Mucosa of rectum (tissue), 2 donors: ENCODE measurements around the gene RTN4RL2.
A peak's percentile ranks its signal among the peaks of the same experiment; 100 is the strongest.

Source experiments
- H3K27ac ChIP-seq, 2 donors: one replicate each; pipeline ENCODE4 v1.7.0; 2013; ENCODE audit warnings: inconsistent platforms in 2 of 2, low read depth in 2 of 2, low read length in 2 of 2
- H3K27me3 ChIP-seq, 2 donors: one replicate each; pipeline ENCODE4 v1.7.0; 2013; ENCODE audit warnings: low read length in 2 of 2; ENCODE audit not compliant: control insufficient read depth in 2 of 2, insufficient read depth in 2 of 2
- H3K36me3 ChIP-seq, 2 donors: one replicate each; pipeline ENCODE4 v1.7.0; 2013; ENCODE audit warnings: low read length in 2 of 2; ENCODE audit not compliant: control insufficient read depth in 2 of 2, insufficient read depth in 2 of 2
- H3K4me1 ChIP-seq, 2 donors: one replicate each; pipeline ENCODE4 v1.7.0; 2013; ENCODE audit warnings: low read length in 2 of 2, mild to moderate bottlenecking in 1 of 2; ENCODE audit not compliant: control insufficient read depth in 2 of 2, insufficient read depth in 2 of 2
- H3K4me3 ChIP-seq, 2 donors: one replicate each; pipeline ENCODE4 v1.7.0; 2013; ENCODE audit warnings: low read length in 2 of 2
- H3K9ac ChIP-seq, 2 donors: one replicate each; pipeline ENCODE4 v1.7.0; 2013; ENCODE audit warnings: low read length in 2 of 2, low read depth in 1 of 2, mild to moderate bottlenecking in 1 of 2
- H3K9me3 ChIP-seq, 2 donors: one replicate each; pipeline ENCODE4 v1.7.0; 2013; ENCODE audit warnings: low read length in 2 of 2; ENCODE audit not compliant: control insufficient read depth in 2 of 2
- donor health status: healthy.
- donor health status: Normal muscosa, but diverticular disease.

Gene RTN4RL2

GRCh38 chr11:57511741-57512430, 51.6 kb downstream of the RTN4RL2 start:
- H3K27ac ChIP-seq, result no peak overlapping the region
- no peaks in the 10 kb centered on the region for H3K36me3 ChIP-seq

GRCh38 chr11:57512646-57513451, 52.5 kb downstream of the RTN4RL2 start:
- H3K9ac ChIP-seq, result no peak overlapping the region
- peaks cover 6% of the 10 kb centered on the region in 2 donors for H3K4me1 ChIP-seq
- no peaks in the 10 kb centered on the region for H3K9me3 ChIP-seq
- H3K36me3 ChIP-seq, result no peaks in the 10 kb centered on the region
- no peaks in the 10 kb centered on the region for H3K27me3 ChIP-seq
- no peak overlapping the region for H3K27ac ChIP-seq
- H3K4me3 ChIP-seq, result no peak overlapping the region

More at GRCh38 chr11:57511741-57512430, 51.6 kb downstream of the RTN4RL2 start:
- Histone ChIP-seq H3K27me3 (no peaks in the 10 kb centered on the region), H3K9ac (no peak overlapping the region), H3K9me3 (no peaks in the 10 kb centered on the region), H3K4me1 (peaks cover 6% of the 10 kb centered on the region in 2 donors), H3K4me3 (no peak overlapping the region)

- Histone ChIP-seq H3K4me1 (peaks cover 6% of the 10 kb centered on the region in 2 donors), H3K27me3 (no peaks in the 10 kb centered on the region), H3K4me3 (no peak overlapping the region), H3K9ac (no peak overlapping the region), H3K36me3 (no peaks in the 10 kb centered on the region), H3K9me3 (no peaks in the 10 kb centered on the region), H3K27ac (no peak overlapping the region)
These were observed 53.1 kb downstream of the RTN4RL2 start for GRCh38 chr11:57513452-57513795.

- H3K36me3 ChIP-seq, result no peaks in the 10 kb centered on the region
- peak overlapping the region; percentile 76 to 87 for H3K4me3 ChIP-seq
- H3K27ac ChIP-seq, result no peak overlapping the region
- peaks cover 6% of the 10 kb centered on the region in 2 donors for H3K4me1 ChIP-seq
- peak overlapping the region; percentile 60 to 71 for H3K9ac ChIP-seq
- H3K27me3 ChIP-seq, result no peaks in the 10 kb centered on the region
- H3K9me3 ChIP-seq, result no peaks in the 10 kb centered on the region
These were observed 53.7 kb downstream of the RTN4RL2 start for GRCh38 chr11:57513911-57514537.

- peak overlapping the region; percentile 60 to 71 for H3K9ac ChIP-seq
- H3K4me3 ChIP-seq, result peak overlapping the region; percentile 76 to 87
- peaks cover 6% of the 10 kb centered on the region in 2 donors for H3K4me1 ChIP-seq
- H3K27me3 ChIP-seq, result no peaks in the 10 kb centered on the region
- H3K9me3 ChIP-seq, result no peaks in the 10 kb centered on the region
- H3K27ac ChIP-seq, result no peak overlapping the region
- no peaks in the 10 kb centered on the region for H3K36me3 ChIP-seq
These were observed 54.4 kb downstream of the RTN4RL2 start for GRCh38 chr11:57514538-57515331.

- Histone ChIP-seq H3K27ac (no peak within 1 kb of the TSS), H3K4me3 (peak within 1 kb of the TSS; percentile 76 to 87), H3K36me3 (no peaks in the 10 kb centered on the region), H3K4me1 (peaks cover 6% of the 10 kb centered on the region in 2 donors), H3K27me3 (no peaks in the 10 kb centered on the region), H3K9me3 (no peaks in the 10 kb centered on the region), H3K9ac (peak within 1 kb of the TSS; percentile 60 to 71)
These were observed 55.2 kb downstream of the RTN4RL2 start, which contains the start of gene SLC43A1 for GRCh38 chr11:57515332-57516060. Gene SLC43A1, minus strand, starts transcription at chr11:57515702. Its CDS starts 1,591 bp downstream, at chr11:57514111.

- no peaks in the 10 kb centered on the region for H3K36me3 ChIP-seq
- peak overlapping the region; percentile 76 to 87 for H3K4me3 ChIP-seq
- peaks cover 6% of the 10 kb centered on the region in 2 donors for H3K4me1 ChIP-seq
- no peaks in the 10 kb centered on the region for H3K9me3 ChIP-seq
- no peak overlapping the region for H3K27ac ChIP-seq
- H3K9ac ChIP-seq, result peak overlapping the region; percentile 60 to 71
- H3K27me3 ChIP-seq, result no peaks in the 10 kb centered on the region
These were observed 55.7 kb downstream of the RTN4RL2 start for GRCh38 chr11:57516061-57516443.

GRCh38 chr11:57521116-57521515, 60.8 kb downstream of the RTN4RL2 start:
- Histone ChIP-seq H3K4me1 (no peaks in the 10 kb centered on the region), H3K4me3 (no peak overlapping the region), H3K36me3 (no peaks in the 10 kb centered on the region), H3K27me3 (no peaks in the 10 kb centered on the region), H3K9me3 (no peaks in the 10 kb centered on the region), H3K9ac (no peak overlapping the region), H3K27ac (no peak overlapping the region)

GRCh38 chr11:57523419-57523818, 63.1 kb downstream of the RTN4RL2 start:
- Histone ChIP-seq H3K4me1 (no peaks in the 10 kb centered on the region), H3K27me3 (no peaks in the 10 kb centered on the region), H3K9me3 (no peaks in the 10 kb centered on the region), H3K9ac (no peak overlapping the region), H3K4me3 (no peak overlapping the region), H3K36me3 (peaks cover under 1 to 2% of the 10 kb centered on the region in 2 donors), H3K27ac (no peak overlapping the region)
